ENCODE results near the gene CHMP6. TPM values are rescaled to one million over a fixed set of nuclear protein-coding genes. Genes with fewer than 3 reads are reported as not detected.

The CHMP6 gene
- total and polyA plus RNA-seq, 9 of the 15 experiments (the other 6 are each of a cell fraction or from before 2014, with no cell fraction given) = 0.25 to 30.4 (median 13.4) TPM

- no peaks in the 10 kb centered on the region for H4K20me1 ChIP-seq (replicated peaks; ENCODE audit: control insufficient read depth, insufficient read depth, low read length)
- H3K79me2 ChIP-seq (ENCODE audit: control insufficient read depth, insufficient read depth, low read length) = no peaks in the 10 kb centered on the region
- WGBS (ENCODE audit: insufficient coverage, low coverage, missing lambda C conversion rate) = 83% methylated on average over 42 of the region's 48 CpGs
- ChIA-PET POLR2A (interaction anchor here (0.5 to 0.6 kb wide), 2 partner anchors 41 to 143 kb away, joined by 3 read pairs; no protein-coding TSS in a partner anchor), CTCF (ENCODE audit: low intra/inter-chr PET ratio) (no interaction called here)
- in situ Hi-C loops (cut with MboI) (no loop called here), intact Hi-C loops (cut with micrococcal nuclease) (no loop called here)
- FAIRE-seq (no peak), DNase-seq (ENCODE audit: extremely low read depth in 1 of 4, low spot score in 3 of 4) (no peak), ATAC-seq (no peak)
- no peaks in the 10 kb centered on the region for H3K9me1 ChIP-seq (ENCODE audit: control insufficient read depth, insufficient read depth, low read length)
- no peak overlapping the region for H3K4me3 ChIP-seq
- H3K36me3 ChIP-seq (ENCODE audit: control insufficient read depth, insufficient read depth, low read length) = peaks cover 42% of the 10 kb centered on the region; the same call in 1 of the 3 replicates
- no peak overlapping the region for H2AFZ ChIP-seq (ENCODE audit: low read depth, low read length)
- 0 out of 2 replicates have a peak, but pooled peaks have one; percentile 34 for TF ChIP-seq ZBTB33 (CRISPR knock-in tag; IDR thresholded peaks at IDR 0.05)
- TF ChIP-seq ZNF644 (tag; IDR thresholded peaks at IDR 0.05; ENCODE audit: low read depth) = no peak
- peak; percentile 28 for TF ChIP-seq RBM22 (IDR thresholded peaks at IDR 0.05; ENCODE audit: low read depth, low read length, poor library complexity, severe bottlenecking)
- no peak for TF ChIP-seq ZNF551 (CRISPR knock-in tag; IDR thresholded peaks at IDR 0.05)
- no peak for TF ChIP-seq NUFIP1 (IDR thresholded peaks at IDR 0.05; ENCODE audit: partially characterized antibody)
- TF ChIP-seq RAD51 (IDR thresholded peaks at IDR 0.05; ENCODE audit: borderline replicate concordance, low read depth) = no peak
- TF ChIP-seq POLR2G (IDR thresholded peaks at IDR 0.05; ENCODE audit: low read depth, low read length) = 0 out of 2 replicates have a peak, but pooled peaks have one; percentile 18
- TF ChIP-seq TBL1XR1 (IDR thresholded peaks at IDR 0.05; ENCODE audit: low read length in 2 of 2) = no peak
- TF ChIP-seq CTCFL (IDR thresholded peaks at IDR 0.05; ENCODE audit: borderline replicate concordance, insufficient read depth, low read depth, low read length, poor library complexity, severe bottlenecking) = no peak
- no peak for TF ChIP-seq FOXK1 (CRISPR knock-in tag; IDR thresholded peaks at IDR 0.05; ENCODE audit: borderline replicate concordance)
- TF ChIP-seq MAZ (CRISPR knock-in tag; conservative IDR thresholded peaks at IDR 0.05 in 1 of 2, IDR thresholded peaks at IDR 0.05 in 1 of 2) = no peak
- TF ChIP-seq NFXL1 (CRISPR knock-in tag; IDR thresholded peaks at IDR 0.05) = no peak
- H3K9ac ChIP-seq (ENCODE audit: insufficient read depth in 1 of 2, low read depth in 2 of 2, low read length in 2 of 2) = no peak overlapping the region
- no peak overlapping the region for H3K4me2 ChIP-seq (ENCODE audit: insufficient read depth, low read length)
- no TSS peak for BruUV-seq (replicated peaks)
- no peaks in the 10 kb centered on the region for H3K9me3 ChIP-seq (replicated peaks; ENCODE audit: control insufficient read depth, insufficient read depth, low read depth, low read length)
- no peak overlapping the region for H3K27ac ChIP-seq (ENCODE audit: extremely low read depth, low read depth, low read length)
- H3K4me1 ChIP-seq (replicated peaks in 1 of 2; ENCODE audit: control insufficient read depth in 2 of 2, insufficient read depth in 2 of 2, low read length in 2 of 2) = peaks cover 0 to 13% of the 10 kb centered on the region in 2 experiments; a peak in 1 of 5 replicates
- no peaks in the 10 kb centered on the region for H3K27me3 ChIP-seq (ENCODE audit: control insufficient read depth in 2 of 2, insufficient read depth in 2 of 2, low read length in 2 of 2)
Observed at GRCh38 chr17:80948019-80948975, 43.3 kb upstream of the CHMP6 start.
